GM12801 (cell line): ENCODE results near the gene KCNK7.

Source experiments
- CTCF ChIP-seq: IDR thresholded peaks from one replicate; pipeline ENCODE4 v1.5.1; 2011; ENCODE audit warnings: control low read depth; ENCODE audit not compliant: insufficient read length; ENCODE audit errors: extremely low read depth

KCNK7 gene

GRCh38 chr11:65595543-65596281 is at the start of gene KCNK7:
Gene KCNK7 (minus strand): TSS chr11:65595800. CDS start chr11:65595772, 28 bp downstream.
- no peak for TF ChIP-seq CTCF

- TF ChIP-seq CTCF: no peak
These were observed 49.2 kb upstream of the KCNK7 start for GRCh38 chr11:65644837-65645236.

DNA sequence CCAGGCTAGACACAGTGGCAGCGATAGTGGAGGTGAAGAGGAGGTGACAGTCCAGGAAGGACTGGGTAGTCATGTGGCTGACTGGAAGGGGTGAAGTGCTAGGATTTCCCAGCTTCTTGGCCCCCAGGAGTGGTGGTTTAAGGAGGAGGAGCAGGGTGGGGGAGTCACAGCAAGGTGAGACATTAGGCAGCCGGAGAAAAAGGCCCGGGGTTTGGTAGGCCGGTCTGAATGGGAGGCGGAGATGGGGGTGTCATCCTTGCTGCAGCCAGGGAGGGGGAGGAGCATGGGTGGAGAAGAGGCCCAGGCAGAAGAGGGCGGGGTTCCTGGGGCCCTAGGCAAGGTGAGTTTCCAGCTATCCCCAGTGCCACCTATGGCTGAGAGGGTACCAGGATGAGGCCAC is 48.4 kb upstream of the KCNK7 start:
- TF ChIP-seq CTCF: no peak

DNA sequence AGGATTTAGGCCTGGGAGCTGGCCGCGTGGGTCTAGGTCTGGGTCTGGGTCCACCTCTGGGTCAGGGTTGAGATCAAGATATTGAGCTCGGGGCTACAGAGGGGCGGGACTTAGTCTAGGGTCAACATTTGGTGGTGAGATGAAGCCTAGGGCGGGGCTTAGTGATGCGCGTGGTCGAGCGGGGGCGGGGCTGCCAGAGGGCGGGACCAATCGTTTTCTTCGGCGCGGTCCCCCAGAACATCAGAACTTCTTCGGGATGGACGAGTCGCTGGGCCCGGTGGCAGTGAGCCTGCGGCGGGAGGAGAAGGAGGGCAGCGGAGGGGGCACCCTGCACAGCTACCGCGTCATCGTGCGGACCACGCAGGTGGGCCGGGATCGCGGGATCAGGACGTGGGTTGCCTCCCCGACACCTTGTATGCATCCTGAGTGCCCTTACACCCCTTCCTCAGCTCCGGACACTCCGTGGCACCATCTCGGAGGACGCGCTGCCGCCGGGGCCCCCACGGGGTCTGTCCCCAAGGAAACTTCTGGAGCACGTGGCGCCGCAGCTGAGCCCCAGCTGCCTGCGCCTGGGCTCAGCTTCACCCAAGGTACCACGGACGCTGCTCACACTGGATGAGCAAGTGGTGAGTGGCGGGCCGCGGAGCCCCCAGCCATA is 46.5 kb upstream of the KCNK7 start:
- TF ChIP-seq CTCF: no peak

- TF ChIP-seq CTCF: no peak
These were observed 45.9 kb upstream of the KCNK7 start for GRCh38 chr11:65641297-65642013.

DNA sequence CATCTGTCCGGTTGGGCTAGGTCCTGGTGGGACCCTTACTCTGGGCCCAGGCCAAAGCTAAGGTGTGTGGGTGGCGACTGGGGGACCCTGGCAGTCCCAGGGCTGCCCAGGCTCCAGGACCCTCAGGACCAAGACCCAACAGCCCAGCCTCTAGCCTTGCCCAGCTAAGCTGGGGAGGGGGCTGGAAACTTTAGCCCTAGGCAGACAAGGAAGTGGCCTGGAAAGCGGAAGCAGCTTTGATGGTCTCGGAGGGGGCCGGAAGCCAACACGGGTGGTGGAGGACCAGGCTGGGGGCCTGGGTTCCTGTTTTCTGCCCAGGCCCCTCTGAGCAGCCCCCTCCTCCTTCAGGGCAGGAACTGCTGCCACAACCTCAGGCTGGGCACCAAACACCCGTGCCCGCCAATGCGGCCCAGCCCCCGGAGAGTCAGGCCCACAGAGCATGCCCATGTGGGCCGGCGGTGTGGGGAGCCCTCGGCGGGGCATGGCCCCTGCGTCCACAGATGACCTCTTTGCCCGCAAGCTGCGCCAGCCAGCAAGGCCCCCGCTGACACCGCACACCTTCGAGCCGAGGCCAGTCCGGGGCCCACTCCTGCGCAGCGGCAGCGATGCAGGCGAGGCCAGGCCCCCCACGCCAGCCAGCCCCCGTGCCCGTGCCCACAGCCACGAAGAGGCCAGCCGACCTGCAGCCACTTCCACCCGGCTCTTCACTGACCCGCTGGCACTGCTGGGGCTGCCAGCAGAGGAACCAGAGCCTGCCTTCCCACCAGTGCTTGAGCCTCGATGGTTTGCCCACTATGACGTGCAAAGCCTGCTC is 45.1 kb upstream of the KCNK7 start:
- no peak for TF ChIP-seq CTCF
